ENCODE data around the gene SFT2D2.
"Not testable (repeated sequence)": the region's sequence is repeated elsewhere in the genome, so short reads cannot be mapped to it uniquely, and the experiment has no call there.

SFT2D2 gene

DNA sequence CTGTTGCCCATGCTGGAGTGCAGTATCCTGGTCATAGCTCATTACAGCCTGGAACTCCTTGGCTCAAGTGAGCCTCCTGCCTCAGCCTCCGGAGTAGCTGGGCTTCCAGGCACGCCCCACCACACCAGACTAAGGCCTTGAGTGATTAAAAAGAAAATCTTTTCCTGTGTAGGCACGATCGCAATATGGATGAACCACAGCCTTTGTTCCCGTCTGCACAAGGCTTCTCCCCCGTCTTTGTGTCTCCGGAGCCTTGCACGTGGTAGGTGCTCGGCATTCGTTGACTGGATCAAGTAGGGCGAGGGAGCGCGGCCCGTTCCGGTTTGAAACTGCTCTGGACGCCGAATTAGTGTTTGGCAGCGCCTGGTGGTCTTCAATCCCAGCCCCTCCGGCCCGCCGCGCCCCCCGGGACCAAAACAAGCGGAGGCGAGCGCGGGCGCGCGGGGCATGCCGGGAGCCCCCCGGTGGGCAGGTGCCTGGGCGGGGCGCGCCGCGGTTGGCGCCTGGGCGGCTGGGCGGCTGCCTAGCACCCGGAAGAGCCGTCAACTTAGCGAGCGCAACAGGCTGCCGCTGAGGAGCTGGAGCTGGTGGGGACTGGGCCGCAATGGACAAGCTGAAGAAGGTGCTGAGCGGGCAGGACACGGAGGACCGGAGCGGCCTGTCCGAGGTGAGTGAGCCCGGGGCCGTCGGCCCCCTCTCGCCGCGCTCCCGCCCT is at the start of gene SFT2D2:
TSS of gene SFT2D2 (plus strand) at position 529 of the 715 bp plus-strand sequence. CDS start at position 605, 76 bp downstream.
- peak; percentile 85 to 88 for DNase-seq

DNA sequence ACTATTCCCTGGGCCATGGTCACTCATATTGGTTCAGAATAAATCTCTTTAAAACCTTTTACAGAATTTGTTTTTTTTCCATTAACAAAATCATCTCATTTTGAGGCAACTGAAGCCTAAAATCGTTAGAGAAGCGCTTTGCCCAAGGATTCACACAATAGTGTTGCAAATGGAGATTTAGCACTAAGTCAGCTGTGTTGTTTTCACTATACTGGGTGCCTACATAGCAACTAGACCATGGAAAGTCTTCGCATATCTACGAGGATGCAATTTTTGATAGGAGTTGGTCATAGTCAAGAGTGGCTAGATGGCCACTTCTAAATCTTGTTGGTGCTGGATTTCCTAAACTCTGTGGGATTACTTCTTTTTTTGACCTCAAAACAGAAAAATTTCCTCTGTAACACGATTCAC is 47.6 kb upstream of the SFT2D2 start:
- no peak for DNase-seq

DNA sequence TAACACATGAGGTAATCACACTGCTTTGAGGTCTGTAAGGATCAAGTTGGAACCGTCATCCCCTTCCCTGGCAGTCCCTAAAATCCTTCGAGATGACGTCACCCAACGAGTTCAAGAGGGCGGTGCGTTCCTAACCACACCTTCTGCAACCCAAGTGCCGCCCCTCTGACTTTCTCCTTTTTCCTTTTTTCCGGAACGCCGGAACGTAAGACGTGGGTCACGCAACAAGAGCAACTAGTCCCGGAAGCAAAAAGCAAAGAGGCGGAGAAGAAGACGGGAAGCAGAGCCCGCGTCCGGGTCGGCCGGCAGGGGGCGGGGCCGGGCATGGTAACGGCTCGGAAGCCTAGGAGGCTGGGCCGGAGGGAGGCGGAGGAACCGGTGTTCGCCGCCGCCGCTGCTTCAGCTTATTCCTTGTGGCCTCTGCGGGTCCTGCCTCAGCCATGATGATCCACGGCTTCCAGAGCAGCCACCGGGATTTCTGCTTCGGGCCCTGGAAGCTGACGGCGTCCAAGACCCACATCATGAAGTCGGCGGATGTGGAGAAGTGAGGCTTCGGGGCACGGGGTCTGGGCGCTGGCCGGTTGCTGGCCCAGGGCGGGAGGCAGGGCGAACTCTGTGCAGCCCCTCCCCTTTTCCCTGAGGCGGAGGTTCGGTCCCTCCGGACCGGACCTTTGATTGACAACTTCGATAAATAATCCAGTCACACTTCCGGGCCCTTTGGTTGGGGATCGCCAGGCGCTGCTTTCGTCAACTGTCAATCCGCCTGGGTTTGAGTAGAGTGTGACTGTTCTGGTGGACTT is 47.0 kb upstream of the SFT2D2 start, which contains the start of gene TIPRL:
TSS of gene TIPRL (plus strand) at position 325 of the 800 bp plus-strand sequence. CDS start at position 441, 116 bp downstream.
- peak; percentile 96 to 97 for DNase-seq

DNA sequence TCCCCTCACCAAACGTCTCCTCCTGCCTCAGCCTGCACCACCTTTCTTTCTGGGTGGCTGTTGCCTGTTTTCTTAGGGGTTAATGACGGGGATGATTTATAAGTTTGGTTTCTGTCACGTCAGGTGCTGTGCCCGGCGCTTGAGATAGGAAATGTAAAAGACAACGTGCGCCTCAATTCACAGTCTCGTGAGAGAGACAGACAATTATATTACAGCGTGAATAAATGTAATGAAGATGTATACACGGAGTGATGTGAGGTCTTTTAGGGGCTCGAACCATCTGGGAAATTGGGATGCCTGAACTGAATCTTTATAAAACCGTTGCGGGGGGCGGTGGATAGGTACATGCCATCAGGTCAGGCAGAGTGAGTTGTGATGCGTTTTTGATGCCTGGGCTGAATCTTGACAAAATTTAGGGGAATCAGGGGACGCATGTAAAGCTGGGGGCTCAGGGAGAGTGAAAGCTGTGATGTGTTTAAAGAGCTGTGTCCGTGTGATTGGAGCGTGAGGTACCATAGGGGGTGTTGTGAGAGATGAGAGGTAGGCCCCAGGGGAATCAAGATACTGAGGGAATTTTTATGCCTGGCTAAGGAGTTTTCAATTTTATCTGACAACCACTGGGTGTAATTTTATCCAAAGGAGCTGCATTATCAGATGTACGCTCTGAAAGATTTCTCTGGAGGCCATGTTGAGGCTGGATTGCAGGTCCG is 46.2 kb upstream of the SFT2D2 start:
- DNase-seq = peak; percentile 41 to 43

DNA sequence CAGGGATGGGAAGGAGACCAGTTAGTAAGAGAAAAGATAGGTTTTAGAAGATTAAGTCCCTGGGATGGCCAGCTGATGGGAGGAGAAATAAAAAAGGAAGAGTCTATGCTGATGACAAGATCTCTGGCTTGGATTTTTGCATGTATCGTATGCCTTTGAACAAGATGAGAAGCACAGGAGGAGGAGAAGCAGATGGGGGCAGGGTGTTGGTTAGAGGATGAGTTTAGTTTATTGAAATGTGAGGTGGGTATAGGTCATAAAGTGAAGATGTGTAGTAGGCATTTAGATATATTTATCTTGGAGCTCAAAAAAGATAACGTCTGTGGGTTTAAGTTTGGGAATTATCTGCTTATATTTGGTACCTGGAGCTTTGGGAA is 45.7 kb upstream of the SFT2D2 start:
- DNase-seq = peak in 1 of 2 experiments; percentile 21

DNA sequence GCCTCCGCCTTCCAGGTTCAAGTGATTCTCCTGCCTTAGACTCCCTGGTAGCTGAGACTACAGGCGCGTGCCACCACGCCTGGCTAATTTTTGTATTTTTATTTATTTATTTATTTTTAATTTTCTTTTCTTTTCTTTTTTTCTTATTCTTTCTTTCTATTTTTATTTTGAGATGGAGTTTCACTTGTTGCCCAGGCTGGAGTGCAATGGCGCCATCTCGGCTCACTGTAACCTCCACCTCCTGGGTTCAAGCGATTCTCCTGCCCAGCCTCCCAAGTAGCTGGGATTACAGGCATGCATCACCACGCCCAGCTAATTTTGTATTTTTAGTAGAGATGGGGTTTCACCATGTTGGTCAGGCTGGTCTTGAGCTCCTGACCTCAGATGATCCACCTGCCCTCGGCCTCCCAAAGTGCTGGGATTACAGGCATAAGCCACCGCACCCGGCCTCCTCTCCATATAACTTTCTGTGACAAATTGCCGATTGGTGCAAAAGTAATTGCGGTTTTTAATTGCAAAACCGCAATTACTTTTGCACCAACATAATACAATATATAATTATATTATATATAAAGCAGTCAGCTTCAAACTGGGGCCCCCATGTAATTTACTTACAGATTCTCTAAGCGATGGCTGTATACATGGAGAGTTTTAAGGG is 44.6 kb upstream of the SFT2D2 start:
- DNase-seq = not testable (repeated sequence)

DNA sequence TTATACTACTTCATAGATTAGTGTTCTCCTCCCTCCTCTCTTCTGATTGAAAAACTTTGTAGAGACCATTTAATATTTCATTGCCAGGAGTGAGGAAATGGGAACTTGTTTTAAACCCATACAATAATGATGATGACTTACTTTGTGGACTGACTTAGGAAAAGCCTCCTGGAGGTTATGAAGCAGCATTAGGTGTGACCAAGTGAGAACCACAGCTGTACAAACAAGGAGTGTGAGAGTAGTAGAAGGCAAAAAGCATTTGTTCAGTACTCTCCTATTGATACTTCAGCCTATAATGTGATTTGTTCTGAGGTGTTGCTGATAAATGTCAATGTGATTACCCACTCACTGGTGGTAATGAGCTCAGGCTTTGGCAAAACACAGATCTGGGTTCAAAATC is 38.6 kb upstream of the SFT2D2 start:
- no peak for DNase-seq

DNA sequence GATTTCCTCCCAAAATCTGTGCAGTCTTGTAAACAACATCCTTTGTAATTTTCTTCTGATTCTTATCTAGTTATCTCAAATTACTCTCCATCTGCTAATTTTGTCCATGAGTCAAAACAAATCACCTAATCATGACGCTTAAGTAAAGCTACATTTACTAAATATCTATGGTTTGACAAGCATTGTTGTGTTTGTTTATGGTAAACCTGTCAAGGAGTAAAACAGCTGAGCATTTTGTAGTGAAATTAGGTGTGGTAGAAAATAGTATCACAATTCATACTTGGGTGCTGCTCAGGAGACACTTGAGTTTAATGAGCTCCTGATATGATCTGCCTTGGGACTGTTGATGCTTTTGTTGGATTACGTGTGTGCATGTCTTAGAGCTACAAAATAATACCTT is 35.4 kb upstream of the SFT2D2 start:
- DNase-seq = no peak

DNA sequence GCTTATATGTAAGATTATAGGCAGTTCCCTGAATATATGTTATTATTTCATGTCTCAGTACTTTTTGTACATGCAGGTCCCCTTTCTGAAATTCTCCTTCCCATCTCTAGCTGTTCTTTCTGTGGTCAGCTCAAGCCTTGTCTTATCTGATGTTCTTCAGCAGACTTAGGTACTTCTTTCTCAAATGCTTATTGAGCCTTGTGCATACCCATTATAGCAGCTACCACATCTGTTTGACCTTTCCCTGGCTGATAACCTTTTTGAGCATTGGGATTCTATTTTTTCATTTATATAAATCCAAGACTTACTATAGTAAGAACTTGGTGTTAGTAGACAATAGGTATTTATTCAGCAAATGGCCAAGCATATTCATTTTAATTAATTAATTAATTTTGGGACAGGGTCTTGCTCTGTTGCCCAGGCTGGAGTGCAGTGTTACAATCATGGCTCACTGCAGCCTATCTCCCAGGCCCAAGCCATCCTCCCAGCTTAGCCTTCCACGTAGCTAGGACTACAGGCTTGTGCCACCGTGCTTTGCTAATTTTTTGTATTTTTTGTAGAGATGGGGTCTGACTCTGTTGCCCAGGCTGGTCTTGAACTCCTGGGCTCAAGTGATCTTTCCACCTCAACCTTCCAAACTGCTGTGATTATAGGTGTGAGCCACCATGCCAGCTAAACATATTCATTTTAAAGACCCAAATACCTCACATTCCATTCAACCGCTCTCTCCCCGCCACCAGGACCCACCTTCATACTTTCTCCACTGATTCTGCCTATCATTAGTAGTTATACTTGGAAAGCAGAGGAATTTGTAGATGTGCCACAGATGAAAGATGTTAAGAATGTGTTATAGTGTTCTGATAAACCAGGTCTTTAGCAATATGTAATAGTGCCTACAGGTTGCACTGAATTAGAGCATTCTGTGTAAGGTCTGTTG is 30.3 kb upstream of the SFT2D2 start:
- no peak for DNase-seq

DNA sequence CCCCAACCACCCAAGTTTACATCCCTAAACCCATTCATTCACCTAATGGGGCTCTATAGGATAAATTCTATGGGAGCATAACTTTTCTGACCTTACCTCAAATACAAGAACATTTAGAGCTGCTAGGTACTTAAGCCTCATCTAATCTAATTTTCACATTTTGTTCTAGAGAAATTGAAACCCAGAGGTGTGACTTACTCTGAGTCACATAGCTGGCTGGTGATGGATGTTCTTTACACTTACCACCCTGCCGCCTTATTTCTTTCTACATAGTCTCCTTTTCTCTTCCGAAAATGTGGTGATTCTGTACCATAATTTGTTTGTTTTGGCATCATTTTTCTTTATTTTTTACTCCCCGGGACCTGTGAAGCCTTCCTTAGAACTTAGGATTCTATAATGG is 26.7 kb upstream of the SFT2D2 start:
- DNase-seq = no peak

DNA sequence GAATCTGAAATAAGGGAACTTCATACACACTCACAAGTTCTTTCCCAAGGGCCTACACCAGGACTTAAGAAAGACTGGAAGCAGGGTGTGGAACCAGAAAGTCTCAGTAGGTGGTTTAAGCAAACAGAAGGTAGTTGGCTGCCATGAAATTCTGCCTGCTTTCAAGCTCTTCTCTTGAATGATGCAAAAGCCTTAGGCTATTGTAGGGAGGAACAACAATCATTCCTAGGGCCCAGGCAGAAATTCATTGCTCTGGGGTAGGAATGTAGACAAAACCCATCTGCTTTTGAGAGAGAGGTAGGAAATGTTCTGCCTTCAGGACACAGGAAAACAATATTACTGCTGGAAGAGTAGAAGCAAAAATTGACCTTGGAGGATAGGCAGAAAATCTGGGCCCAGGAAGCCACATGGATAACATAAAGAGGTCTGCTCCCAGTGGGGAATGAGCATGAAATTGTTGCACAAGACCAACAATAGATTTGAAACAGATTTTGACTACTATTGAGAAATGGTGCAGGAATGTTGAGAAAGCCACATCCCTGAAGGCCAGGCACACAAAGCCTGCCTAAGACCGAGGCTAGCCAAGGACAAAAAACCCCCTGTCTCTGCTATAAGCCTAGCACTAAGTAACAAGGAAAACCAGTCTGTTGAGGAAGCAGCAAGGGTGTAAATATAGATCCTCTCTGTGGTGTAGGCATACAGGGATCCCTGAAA is 22.7 kb upstream of the SFT2D2 start:
- DNase-seq = no peak

DNA sequence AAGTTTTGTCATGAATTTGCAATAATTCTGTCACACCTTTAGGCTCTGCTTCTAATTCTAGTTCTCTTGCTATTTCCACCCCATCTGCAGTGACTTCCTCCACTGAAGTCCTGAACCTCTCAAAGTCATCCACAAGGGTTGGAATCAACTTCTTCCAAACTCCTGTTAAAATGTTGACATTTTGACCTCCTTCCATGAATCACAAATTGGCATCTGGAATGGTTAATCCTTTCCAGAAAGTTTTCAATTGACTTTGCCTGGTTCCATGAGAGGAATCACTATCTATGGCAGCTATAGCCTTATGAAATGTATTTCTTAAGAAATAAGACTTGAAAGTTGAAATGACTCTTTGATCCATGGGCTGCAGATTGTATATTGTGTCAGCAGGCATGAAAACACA is 19.7 kb upstream of the SFT2D2 start:
- no peak for DNase-seq

DNA sequence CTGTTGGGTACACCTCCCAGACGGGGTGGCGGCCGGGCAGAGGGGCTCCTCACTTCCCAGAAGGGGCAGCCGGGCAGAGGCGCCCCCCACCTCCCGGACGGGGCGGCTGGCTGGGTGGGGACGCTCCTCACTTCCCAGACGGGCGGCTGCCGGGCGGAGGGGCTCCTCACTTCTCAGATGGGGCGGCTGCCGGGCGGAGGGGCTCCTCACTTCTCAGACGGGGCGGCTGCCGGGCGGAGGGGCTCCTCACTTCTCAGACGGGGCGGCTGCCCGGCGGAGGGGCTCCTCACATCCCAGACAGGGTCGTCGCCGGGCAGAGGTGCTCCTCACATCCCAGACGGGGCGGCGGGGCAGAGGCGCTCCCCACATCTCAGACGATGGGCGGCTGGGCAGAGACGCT is 18.1 kb upstream of the SFT2D2 start:
- not testable (repeated sequence) for DNase-seq

DNA sequence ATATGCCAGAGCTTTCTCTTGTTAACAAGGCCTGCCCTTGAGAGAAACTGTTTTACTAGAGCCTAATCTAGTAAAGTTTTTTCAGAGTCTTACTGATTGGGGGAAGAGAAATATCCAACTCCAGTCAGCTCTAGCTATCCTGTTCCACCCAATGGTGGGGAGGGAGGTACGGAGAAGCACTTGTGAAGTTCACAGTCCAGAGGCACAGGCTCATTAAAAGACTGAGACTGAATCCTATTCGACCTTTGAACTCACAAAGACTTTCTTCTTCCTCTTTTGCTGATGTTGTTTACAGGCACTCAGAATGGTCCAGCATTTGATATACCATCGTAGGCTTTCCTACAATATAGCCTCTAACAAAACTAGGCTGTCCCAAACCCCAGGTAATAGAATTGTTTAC is 15.5 kb upstream of the SFT2D2 start:
- no peak for DNase-seq

DNA sequence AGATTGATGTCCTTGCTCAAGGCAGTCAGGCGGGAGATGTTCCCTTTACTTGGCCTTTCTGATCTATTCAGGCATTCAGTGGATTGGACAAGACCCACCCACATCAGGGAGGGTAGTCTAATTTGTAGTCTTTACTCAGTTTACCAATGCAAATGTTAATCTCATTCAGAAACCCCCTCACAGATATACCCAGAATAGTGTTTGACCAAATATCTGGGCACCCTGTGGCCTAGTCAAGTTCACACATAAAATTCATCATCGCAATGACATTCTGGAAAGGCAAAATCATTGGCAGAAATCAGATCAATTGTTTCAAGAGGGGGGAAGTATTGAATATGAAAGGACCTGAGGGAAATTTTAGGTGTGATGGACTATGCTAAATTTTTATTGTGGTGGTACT is 12.5 kb upstream of the SFT2D2 start:
- DNase-seq = no peak

DNA sequence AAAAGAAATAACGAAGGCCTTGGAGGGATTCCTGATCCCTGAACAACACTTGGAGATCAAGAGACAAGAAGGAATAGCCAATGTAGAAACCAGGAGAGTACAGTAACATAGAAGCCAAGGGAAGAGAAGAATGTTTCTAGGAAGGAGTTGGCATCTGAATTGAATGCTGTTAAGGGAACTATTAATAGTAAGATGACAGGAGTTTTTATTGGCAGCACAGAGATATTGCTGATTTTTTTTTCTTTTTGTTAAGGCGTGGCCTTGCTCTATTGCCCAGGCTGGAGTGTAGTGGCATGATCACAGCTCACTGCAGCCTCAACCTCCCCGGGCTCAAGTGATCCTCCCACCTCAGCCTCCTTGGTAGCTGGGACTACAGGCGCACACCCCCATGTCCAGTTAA is 9.6 kb upstream of the SFT2D2 start:
- DNase-seq = no peak

DNA sequence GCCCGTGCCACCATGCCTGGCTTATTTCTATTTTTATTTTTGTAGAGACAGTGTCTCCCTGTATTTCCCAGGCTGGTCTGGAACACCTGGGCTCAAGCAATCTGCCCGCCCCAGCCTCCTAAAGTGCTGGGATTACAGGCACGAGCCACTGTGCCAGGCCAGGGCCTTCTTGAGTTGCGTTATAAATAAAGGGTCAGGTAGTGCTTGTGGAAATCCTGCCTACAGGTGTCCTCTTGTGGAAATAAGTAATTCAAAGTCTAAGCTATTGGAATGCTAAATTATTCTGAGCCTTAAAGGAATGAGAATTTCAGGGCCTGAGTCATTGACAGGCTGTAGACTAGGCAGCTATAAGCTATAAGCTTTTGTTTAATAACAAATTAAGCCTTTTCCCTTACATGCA is 8.1 kb upstream of the SFT2D2 start:
- no peak for DNase-seq

DNA sequence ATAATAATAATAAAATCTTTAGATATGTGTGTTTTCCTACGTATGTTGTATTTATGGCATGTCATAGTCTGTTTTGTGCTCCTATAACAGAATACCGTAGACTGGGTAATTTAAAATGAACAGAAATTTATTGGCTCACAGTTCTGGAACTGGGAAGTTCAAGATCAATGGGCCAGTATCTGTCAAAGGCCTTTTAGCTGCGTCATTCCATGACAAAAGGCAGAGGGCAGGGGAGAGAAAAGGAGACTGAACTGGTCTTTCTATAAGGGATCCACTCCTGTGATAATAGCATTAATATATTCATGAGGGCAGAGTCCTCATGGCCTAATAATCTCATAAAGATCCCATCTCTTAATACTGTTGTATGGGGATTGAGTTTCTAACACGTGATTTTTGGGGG is 7.1 kb upstream of the SFT2D2 start:
- no peak for DNase-seq

DNA sequence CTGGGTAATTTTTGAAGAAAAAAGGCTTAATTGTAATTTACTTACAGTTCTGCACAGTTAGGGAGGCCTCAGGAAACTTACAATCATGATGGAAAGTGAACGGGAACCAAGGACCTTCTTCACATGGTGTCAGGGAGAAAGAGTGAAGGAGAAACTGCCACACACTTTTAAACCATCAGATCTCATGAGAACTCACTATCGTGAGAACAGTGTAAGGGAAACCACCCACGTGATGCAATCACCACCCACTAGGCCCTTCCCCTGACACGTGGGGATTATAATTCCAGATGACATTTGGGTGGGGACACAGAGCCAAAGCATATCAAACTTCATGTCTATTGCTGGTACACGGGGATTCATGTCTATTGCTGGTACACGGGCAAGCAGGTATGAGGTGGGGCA is 5.3 kb upstream of the SFT2D2 start:
- DNase-seq = no peak

DNA sequence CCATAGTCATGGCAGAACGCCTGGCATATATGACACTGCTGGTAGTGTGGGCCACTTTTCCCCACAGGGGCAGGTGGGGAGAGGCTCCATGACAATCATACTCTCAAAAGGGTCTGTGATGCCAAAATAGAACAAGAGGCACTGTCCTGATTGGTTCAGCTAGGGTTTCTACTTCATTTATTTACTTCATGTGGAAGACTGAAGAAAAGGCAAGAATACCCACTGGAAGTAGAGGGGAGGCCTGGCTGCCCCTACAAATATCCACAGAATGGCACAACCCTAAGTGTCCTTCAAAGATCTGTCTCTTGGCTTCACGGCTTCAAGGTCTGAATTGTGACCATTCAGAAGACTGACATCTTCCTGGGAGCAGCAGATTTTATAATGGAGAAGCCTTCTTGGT is 4.5 kb upstream of the SFT2D2 start:
- no peak for DNase-seq

DNA sequence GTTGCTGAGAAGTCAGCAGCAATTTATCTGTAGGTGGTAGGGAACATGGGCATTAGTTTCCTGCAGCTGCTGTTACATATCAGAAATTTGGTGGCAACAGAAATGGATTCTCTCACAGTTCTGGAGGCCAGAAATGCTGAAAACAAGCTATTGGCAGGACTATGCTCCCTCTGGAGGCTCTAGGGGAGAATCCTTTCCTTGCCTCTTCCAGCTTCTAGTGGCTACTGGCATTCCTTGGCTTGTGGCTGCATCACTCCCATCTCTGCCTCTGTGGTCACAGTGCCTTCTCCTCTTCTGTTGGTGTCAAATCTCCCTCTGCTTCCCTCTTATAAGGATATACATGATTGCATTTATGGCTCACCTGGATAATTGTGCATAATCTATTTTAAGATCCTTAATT is 2.5 kb upstream of the SFT2D2 start:
- DNase-seq = no peak

Measured in activated T-cell treated with anti-CD3 and anti-CD28 coated beads, Interleukin-2, amount 50 U/mL, for 48 hours (primary cell).